ENCODE data around the gene ABCC3.

The ABCC3 gene

DNA sequence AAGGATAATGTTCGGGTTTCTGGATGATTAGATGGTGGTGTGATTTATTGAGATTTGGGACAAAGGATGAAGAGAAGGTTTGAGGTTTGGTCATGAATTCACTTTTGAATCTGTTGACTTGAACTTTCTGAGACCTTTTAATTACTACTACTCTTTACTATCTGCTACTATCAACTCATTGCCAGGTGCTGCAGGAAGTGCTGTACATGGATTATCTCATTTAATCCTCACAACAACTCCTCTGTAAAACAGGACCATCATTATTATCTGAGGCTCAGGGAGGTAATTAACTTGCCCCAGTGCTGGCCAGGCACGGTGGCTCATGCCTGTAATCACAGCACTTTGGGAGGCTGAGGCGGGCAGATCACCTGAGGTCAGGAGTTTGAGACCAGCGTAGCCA, 76.0 kb downstream of the ABCC3 start:
- no peak overlapping the region for H3K4me3 ChIP-seq (ENCODE audit: low read depth, low read length)
- TF ChIP-seq, protein P1, sequence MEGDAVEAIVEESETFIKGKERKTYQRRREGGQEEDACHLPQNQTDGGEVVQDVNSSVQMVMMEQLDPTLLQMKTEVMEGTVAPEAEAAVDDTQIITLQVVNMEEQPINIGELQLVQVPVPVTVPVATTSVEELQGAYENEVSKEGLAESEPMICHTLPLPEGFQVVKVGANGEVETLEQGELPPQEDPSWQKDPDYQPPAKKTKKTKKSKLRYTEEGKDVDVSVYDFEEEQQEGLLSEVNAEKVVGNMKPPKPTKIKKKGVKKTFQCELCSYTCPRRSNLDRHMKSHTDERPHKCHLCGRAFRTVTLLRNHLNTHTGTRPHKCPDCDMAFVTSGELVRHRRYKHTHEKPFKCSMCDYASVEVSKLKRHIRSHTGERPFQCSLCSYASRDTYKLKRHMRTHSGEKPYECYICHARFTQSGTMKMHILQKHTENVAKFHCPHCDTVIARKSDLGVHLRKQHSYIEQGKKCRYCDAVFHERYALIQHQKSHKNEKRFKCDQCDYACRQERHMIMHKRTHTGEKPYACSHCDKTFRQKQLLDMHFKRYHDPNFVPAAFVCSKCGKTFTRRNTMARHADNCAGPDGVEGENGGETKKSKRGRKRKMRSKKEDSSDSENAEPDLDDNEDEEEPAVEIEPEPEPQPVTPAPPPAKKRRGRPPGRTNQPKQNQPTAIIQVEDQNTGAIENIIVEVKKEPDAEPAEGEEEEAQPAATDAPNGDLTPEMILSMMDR (IDR thresholded peaks at IDR 0.05; ENCODE audit: borderline replicate concordance, insufficient read depth, low read depth, low read length), result no peak

- TF ChIP-seq, protein P1 (IDR thresholded peaks at IDR 0.05; ENCODE audit: borderline replicate concordance, insufficient read depth, low read depth, low read length), result no peak
- no peak overlapping the region for H3K4me3 ChIP-seq (ENCODE audit: low read depth, low read length)
Measured at GRCh38 chr17:50712641-50713040, 78.0 kb downstream of the ABCC3 start.

DNA sequence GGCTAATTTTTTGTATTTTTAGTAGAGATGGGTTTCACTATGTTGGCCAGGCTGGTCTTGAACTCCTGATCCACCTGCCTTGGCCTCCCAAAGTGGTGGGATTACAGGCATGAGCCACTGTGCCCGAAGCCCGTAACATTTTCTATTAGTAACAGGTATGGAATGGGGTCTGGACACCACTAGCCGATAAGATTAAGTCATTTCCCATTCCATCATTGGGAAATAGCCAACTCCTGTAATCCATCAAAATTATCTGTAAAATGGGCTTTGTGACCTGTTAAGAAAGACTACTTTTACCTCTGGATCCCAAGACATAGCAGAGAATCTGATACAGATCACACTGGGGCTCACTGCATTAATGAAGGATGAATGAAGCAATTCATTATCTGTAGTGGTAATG, 80.8 kb downstream of the ABCC3 start:
- H3K4me3 ChIP-seq (ENCODE audit: low read depth, low read length), result no peak overlapping the region
- TF ChIP-seq, protein P1 (IDR thresholded peaks at IDR 0.05; ENCODE audit: borderline replicate concordance, insufficient read depth, low read depth, low read length), result no peak

DNA sequence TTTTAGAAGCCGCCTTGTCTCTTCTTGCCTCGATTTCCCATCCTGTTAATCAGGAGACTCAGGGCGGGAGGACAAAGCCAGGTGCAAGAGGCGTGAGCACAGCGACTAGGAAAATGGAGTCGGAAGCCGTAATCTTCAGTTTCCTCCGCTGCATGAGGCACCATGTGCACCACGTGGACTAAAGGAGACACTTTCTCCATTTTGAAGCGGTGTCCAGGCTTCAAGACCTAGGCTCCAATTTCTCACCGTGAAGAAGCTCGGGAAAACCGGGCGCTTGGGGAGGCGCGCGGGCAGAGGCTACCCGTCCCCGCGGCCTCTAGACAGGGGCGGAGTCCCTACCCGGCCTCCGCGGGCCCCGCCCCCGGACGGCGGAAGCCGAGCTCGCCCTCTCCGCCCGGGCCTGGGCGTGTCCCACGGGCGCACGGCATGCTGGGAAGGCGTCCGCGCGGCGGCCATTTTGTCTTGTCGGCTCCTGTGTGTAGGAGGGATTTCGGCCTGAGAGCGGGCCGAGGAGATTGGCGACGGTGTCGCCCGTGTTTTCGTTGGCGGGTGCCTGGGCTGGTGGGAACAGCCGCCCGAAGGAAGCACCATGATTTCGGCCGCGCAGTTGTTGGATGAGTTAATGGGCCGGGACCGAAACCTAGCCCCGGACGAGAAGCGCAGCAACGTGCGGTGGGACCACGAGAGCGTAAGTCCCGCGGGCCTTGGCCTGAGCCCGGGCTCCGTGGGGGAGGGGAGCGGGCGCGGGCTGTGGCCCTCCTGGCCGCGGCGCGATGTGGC, 84.7 kb downstream of the ABCC3 start, which contains the start of gene LUC7L3:
Gene LUC7L3 (plus strand): TSS at position 460 of the 780 bp plus-strand sequence. CDS start 130 bp downstream, at position 590.
- TF ChIP-seq, protein P1 (IDR thresholded peaks at IDR 0.05; ENCODE audit: borderline replicate concordance, insufficient read depth, low read depth, low read length), result no peak
- peak within 1 kb of the TSS; percentile 78 for H3K4me3 ChIP-seq (ENCODE audit: low read depth, low read length)

DNA sequence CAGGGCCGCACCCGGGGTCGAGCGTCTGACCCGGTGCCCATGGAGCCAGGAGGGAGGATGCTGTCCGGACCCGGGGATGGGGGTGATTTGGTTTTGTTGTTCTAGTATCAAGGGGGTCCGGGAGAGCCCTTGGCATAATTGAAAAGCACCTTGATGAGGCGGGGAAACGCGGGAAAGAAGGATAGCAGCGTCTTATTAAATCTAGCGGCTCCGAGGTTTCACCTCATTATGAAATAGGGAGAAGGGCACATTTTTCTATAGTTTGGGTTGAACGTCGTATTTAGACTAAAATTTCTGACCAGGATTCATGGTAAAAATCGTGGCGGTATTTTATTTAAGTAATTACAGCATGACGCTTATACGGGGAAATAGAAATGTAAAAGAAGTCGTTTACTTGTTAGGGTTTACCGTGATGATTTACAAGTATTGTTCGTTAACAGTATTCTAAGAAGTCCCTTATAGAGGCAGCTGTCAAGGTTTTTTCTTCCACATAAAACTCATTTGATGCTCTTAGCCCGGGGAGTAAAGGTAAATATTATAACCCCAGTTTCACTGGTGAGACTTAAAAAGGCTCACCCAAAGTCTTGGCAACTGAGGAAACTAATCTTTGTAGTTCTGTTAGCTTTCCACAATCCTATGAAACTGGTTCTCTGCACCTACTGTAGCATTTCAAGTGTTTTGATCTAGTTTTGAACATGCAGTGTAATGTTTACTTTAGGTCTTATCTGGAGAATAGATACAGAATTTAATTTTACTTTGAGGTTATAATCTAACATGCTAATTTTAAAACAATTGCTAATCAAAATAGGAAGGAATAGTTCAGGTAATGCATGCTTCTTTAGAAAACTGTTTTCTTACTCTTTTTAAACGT, 85.5 kb downstream of the ABCC3 start:
- peak overlapping the region; percentile 78 for H3K4me3 ChIP-seq (ENCODE audit: low read depth, low read length)
- TF ChIP-seq, protein P1 (IDR thresholded peaks at IDR 0.05; ENCODE audit: borderline replicate concordance, insufficient read depth, low read depth, low read length), result no peak

- TF ChIP-seq, protein P1 (IDR thresholded peaks at IDR 0.05; ENCODE audit: borderline replicate concordance, insufficient read depth, low read depth, low read length), result no peak
- peak overlapping the region; percentile 78 for H3K4me3 ChIP-seq (ENCODE audit: low read depth, low read length)
Measured at GRCh38 chr17:50721194-50722010, 86.7 kb downstream of the ABCC3 start.

Data from GM12875 (cell line).